Glomerular visceral epithelial cell (primary cell): ENCODE data around the gene LEAP2.
"Not testable (repeated sequence)": the region's sequence is repeated elsewhere in the genome, so short reads cannot be mapped to it uniquely, and the experiment has no call there.

Experiments used
- DNase-seq: peaks from one replicate; pipeline ENCODE4 v3.0.0-alpha.2; 2016; ENCODE audit errors: extremely low spot score

LEAP2 gene

GRCh38 chr5:132840896-132841295 is 32.6 kb upstream of the LEAP2 start:
- no peak for DNase-seq

GRCh38 chr5:132841305-132841704 is 32.2 kb upstream of the LEAP2 start:
- no peak for DNase-seq

- DNase-seq, result no peak
Measured at GRCh38 chr5:132848270-132848669, 25.2 kb upstream of the LEAP2 start.

GRCh38 chr5:132849347-132849746 is 24.1 kb upstream of the LEAP2 start:
- DNase-seq, result no peak

- no peak for DNase-seq
Measured at GRCh38 chr5:132850066-132850465, 23.4 kb upstream of the LEAP2 start.

GRCh38 chr5:132853323-132853722 is 20.1 kb upstream of the LEAP2 start:
- no peak for DNase-seq

- no peak for DNase-seq
Measured at GRCh38 chr5:132853790-132854189, 19.7 kb upstream of the LEAP2 start.

- no peak for DNase-seq
Measured at GRCh38 chr5:132854301-132854700, 19.2 kb upstream of the LEAP2 start.

GRCh38 chr5:132854992-132855391 is 18.5 kb upstream of the LEAP2 start:
- not testable (repeated sequence) for DNase-seq

GRCh38 chr5:132856011-132856410 is 17.5 kb upstream of the LEAP2 start:
- DNase-seq, result no peak

- no peak for DNase-seq
Measured at GRCh38 chr5:132859889-132860437, 13.5 kb upstream of the LEAP2 start.

- DNase-seq, result no peak
Measured at GRCh38 chr5:132860742-132861141, 12.7 kb upstream of the LEAP2 start.

GRCh38 chr5:132865668-132866341 is 7.7 kb upstream of the LEAP2 start:
- DNase-seq, result no peak

GRCh38 chr5:132866342-132867045 is 7.0 kb upstream of the LEAP2 start, which contains the start of the genes GDF9 and UQCRQ:
Gene GDF9 (minus strand): TSS chr5:132866469. CDS start chr5:132864533, 1,936 bp downstream.
Gene UQCRQ (plus strand): TSS chr5:132866642. CDS start chr5:132866882, 240 bp downstream.
- DNase-seq, result peak; percentile 99

- peak; percentile 31 for DNase-seq
Measured at GRCh38 chr5:132867046-132867451, 6.4 kb upstream of the LEAP2 start.

- no peak for DNase-seq
Measured at GRCh38 chr5:132868754-132869153, 4.7 kb upstream of the LEAP2 start.

- DNase-seq, result no peak
Measured at GRCh38 chr5:132870801-132871200, 2.7 kb upstream of the LEAP2 start.

- DNase-seq, result no peak
Measured at GRCh38 chr5:132871459-132872284, 1.8 kb upstream of the LEAP2 start.

- no peak for DNase-seq
Measured at GRCh38 chr5:132872788-132873118, 715 bp upstream of the LEAP2 start.

GRCh38 chr5:132873930-132874271 is 433 bp downstream of the LEAP2 start:
- no peak for DNase-seq

GRCh38 chr5:132876020-132876759 is 2.7 kb downstream of the LEAP2 start:
- no peak for DNase-seq

GRCh38 chr5:132877466-132877865 is 4.0 kb downstream of the LEAP2 start:
- DNase-seq, result no peak
